GM13976 (cell line): ENCODE data around the gene BBC3.

Source experiments
- DNase-seq: peaks from one replicate; pipeline ENCODE4 v3.0.0; 2012; ENCODE audit warnings: low spot score
- in situ Hi-C: fragments of 300-500 bp; cut with MboI; formaldehyde crosslinking; loops from one replicate; pipeline ENCODE4 v1.12.0; 2022; ENCODE audit warnings: low sequenced_read_pairs, mixed read lengths, inconsistent platforms; ENCODE audit not compliant: unreplicated experiment
- TF ChIP-seq, protein P1 (sequence below): IDR thresholded peaks from 2 replicates; pipeline ENCODE4 v1.5.1; 2012; ENCODE audit warnings: borderline replicate concordance, mild to moderate bottlenecking; ENCODE audit not compliant: insufficient read depth; ENCODE audit errors: extremely low read depth, missing control alignments, control extremely low read depth

Gene BBC3

DNA sequence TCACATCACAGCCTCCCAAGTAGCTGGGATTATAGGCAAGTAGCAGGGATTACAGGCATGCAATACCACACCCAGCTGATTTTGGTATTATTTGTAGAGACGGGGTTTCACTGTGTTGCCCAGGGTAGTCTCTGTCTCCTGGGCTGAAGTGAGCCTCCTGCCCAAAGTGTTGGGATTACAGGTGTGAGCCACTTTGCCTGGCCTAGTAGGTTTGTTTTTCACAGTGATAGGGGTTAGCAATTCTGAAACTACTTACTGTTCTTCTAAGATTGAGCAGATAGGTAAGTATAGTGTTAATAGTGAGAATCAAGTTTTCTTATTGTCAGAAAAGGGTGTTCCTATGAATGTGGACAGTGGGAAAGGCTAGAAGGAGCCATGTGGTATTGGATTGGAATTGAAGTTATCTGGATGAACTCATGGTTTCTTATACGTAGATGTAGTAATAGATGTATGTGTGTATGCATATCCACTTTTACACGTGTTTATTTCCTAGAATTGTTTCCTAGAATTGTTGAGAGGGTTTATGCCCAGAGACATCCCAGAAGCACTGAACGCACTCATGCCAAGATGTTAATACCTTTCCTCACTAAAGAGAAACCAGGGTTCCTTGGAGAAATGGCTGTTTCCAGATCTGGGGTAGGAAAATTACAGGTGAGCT, 51.2 kb downstream of the BBC3 start:
- TF ChIP-seq, protein P1, sequence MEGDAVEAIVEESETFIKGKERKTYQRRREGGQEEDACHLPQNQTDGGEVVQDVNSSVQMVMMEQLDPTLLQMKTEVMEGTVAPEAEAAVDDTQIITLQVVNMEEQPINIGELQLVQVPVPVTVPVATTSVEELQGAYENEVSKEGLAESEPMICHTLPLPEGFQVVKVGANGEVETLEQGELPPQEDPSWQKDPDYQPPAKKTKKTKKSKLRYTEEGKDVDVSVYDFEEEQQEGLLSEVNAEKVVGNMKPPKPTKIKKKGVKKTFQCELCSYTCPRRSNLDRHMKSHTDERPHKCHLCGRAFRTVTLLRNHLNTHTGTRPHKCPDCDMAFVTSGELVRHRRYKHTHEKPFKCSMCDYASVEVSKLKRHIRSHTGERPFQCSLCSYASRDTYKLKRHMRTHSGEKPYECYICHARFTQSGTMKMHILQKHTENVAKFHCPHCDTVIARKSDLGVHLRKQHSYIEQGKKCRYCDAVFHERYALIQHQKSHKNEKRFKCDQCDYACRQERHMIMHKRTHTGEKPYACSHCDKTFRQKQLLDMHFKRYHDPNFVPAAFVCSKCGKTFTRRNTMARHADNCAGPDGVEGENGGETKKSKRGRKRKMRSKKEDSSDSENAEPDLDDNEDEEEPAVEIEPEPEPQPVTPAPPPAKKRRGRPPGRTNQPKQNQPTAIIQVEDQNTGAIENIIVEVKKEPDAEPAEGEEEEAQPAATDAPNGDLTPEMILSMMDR = no peak
- in situ Hi-C loops = no loop called here
- DNase-seq = no peak

DNA sequence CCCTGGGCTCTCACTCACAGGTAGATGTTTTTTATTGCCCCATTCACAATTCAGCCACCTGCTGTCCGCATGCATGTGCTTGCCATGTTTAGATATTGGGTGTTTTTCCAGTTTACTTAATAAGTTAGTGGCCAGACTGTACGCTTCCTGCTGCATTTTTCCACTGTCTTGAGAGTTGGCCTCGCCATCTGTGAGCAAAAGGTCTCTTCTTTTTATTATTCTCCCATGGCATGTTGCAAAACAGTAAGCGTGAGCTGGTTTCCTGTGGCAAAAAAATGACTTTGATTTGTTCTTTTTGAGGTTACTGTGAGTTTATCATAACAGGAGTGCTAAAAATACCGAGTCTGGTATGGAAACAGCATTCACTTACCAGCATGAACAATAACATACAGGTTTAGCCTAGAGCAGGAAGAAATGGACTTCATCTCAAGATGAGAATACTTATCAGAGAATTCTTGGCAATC, 54.3 kb downstream of the BBC3 start:
- no peak for DNase-seq

DNA sequence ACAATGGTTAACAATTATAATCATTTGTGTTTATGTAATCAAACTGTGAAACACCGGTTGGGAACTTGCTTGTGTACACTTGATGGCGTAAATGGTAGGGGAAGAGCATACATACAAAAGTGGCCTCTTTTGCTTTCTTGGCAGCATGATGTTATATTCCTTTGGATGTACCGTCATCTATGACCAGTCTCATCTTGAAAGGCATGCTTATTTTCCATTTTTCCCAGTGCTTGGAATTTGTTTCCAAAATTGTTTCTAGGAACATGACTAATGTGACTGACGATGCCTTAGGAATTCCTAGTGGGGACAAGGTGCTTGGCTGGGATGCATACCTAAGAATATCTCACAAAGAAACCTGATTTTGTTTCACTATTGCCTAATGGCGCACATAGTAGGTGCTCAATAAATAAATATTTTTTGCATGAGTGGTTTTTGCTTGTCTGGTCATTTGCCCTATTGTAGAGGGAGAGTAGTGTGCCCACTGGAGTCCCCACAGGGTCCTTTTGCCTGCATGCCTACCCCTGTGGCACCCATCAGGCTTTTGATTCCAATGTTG, 54.9 kb downstream of the BBC3 start:
- no peak for DNase-seq
- TF ChIP-seq, protein P1 = no peak
- in situ Hi-C loops = no loop called here

More for the DNA sequence above, 54.3 kb downstream of the BBC3 start:
- TF ChIP-seq, protein P1 = no peak
- in situ Hi-C loops = no loop called here

DNA sequence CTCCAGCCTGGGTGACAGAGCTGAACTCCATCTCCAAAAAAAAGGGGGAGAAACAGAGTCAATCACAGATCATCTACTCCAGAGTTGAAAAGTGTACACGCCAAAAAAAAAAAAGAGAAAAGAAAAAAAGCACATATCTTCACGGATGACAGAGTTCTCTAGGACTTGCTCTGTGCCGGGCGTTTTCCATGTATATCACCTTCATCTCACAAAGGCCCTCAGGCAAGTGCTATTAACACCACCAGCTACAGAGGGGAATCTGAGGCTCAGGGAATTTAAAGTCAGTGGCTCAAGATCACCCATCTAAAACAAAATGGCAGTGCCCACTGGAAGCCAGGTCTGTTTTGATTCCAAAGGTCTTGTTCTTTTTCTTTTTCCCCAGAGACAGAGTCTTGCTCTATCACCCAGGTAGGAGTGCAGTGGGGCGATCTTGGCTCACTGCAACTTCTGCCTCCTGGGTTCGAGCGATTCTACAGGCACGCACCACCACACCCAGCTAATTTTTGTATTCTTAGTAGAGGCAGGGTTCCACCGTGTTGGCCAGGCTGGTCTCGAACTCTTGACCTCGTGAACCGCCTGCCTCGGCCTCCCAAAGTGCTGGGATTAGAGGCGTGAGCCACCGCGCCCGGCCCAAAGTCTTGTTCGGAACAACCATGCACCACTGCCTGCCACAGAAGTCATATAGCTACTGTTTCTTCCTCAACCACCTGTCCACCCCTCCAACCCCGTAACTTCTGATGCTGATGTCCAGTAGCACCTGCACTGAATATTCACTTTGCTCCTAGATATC, 58.1 kb downstream of the BBC3 start:
- DNase-seq = no peak
- TF ChIP-seq, protein P1 = no peak
- in situ Hi-C loops = no loop called here
